Astrocyte of the spinal cord (primary cell): ENCODE data around the gene KCNJ1.
A peak's percentile ranks its signal among the peaks of the same experiment; 100 is the strongest.

ENCODE experiments used
- DNase-seq: peaks from one replicate; pipeline ENCODE4 v3.0.0; 2011; ENCODE audit warnings: low read depth, low spot score
- H3K4me3 ChIP-seq: 2 replicates; pipeline ENCODE4 v1.5.1; 2011; ENCODE audit warnings: low read depth, mild to moderate bottlenecking, low read length, moderate library complexity
- CTCF ChIP-seq: IDR thresholded peaks from 2 replicates; pipeline ENCODE4 v1.5.1; 2012; ENCODE audit warnings: low read depth, mild to moderate bottlenecking, low read length, inconsistent platforms
- in situ Hi-C: cut with HindIII; loops from 2 replicates; pipeline ENCODE4 v1.10.0; 2017; ENCODE audit warnings: low sequenced_read_pairs

Gene KCNJ1

DNA sequence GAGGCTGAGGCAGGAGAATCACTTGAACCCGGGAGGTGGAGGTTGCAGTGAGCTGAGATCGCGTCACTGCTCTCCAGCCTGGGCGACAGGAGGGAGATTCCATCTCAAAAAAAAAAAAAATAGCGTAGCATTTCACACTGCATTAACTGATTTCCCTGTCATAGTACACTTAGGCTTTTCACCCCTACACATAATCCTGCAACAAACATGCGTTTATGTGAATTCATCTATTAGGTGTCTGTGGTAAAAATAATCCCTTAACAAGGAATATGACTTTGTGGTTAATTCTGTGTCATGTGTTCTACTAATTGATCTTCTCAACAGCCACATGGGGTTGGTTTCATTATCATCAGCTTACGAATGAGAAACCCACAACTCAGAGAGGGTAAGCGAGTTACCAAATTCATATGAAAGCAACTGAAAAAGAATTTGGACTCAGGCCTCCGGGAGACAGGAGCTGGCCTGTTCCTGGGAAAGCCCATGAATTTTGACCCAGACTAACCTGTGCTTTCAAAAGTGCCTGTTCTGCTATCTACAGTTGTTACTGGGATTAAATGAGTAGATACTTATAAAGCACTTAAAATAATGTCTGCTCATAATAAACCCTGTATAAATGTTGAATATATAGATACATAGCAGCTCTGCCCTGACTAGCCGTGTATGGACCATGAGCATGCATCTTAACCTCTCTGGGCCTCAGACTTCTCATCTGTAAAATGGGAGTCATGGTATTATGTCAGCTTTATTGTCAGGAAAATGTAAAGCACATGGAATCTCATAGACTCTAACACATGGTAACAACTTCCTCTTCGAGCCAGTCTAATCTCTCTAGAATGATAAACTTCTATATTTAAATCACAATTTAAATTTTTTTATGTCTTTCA lies 36.6 kb downstream of the KCNJ1 start:
- DNase-seq, result no peak
- in situ Hi-C loops, result loop anchor here (25.0 kb wide), 1 partner anchor 668 kb away; no protein-coding TSS in a partner anchor
- TF ChIP-seq CTCF, result no peak
- H3K4me3 ChIP-seq, result no peak overlapping the region

- DNase-seq, result no peak
- no peak for TF ChIP-seq CTCF
Observed at GRCh38 chr11:128828350-128828749, 38.7 kb downstream of the KCNJ1 start.

DNA sequence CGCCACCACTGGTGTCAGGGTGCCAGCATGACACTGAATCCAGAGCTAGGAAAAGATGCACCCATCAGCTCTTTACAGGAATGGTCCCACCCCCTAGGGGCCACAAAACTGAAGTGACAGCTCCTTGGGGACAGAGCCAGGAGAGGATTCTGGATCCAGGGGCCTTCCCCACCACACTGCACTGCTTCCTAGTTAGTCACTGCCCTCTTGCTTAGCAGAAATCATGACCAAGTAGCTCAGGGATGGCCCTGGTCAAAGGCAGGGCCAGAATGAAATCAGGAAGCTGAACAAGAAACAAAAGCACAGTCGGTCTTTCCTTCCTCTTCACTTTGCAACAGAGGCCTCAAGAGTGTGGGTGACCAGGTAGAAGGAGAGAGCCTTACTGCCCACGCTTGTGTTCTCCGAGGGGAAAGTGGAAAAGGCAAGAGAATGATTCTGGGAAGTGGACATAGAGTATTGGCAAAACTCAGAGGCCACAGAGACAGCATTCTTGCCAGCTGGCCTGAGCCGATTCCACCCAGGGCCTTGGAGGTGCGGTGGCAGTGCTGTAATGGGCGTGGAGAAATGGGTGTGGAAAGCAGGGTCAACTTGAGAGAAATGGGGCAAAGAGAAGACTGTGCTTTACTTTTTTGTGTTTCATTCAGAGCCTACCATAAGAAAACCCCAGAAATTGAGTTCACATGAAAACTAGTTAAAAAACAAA lies 39.8 kb downstream of the KCNJ1 start:
- H3K4me3 ChIP-seq, result no peak overlapping the region
- no peak for TF ChIP-seq CTCF
- in situ Hi-C loops, result loop anchor here (25.0 kb wide), 1 partner anchor 665 kb away; no protein-coding TSS in a partner anchor
- no peak for DNase-seq

More at GRCh38 chr11:128828350-128828749, 38.7 kb downstream of the KCNJ1 start:
- H3K4me3 ChIP-seq, result no peak overlapping the region
- in situ Hi-C loops, result loop anchor here (25.0 kb wide), 1 partner anchor 666 kb away; no protein-coding TSS in a partner anchor

- no peak for TF ChIP-seq CTCF
- DNase-seq, result no peak
- no peak overlapping the region for H3K4me3 ChIP-seq
- in situ Hi-C loops, result loop anchor here (25.0 kb wide), 1 partner anchor 663 kb away; no protein-coding TSS in a partner anchor
Observed at GRCh38 chr11:128825050-128825784, 41.9 kb downstream of the KCNJ1 start.

GRCh38 chr11:128824191-128825049 lies 42.7 kb downstream of the KCNJ1 start:
- in situ Hi-C loops, result loop anchor here (25.0 kb wide), 1 partner anchor 662 kb away; no protein-coding TSS in a partner anchor
- DNase-seq, result peak; percentile 15
- peak overlapping the region; percentile 10 for H3K4me3 ChIP-seq
- TF ChIP-seq CTCF, result no peak
